Prostate gland (tissue), 2 donors: ENCODE measurements around the gene EXOSC7. TPM values are rescaled to one million over a fixed set of nuclear protein-coding genes. Genes with fewer than 3 reads are reported as not detected.

ENCODE experiments used
- DNase-seq: peaks from one replicate; pipeline ENCODE4 v3.0.0-alpha.2; 2019; ENCODE audit warnings: low spot score
- H3K27ac ChIP-seq, 2 donors: fragments of 200-600 bp; sonication (generic); 2 replicates each; pipeline ENCODE4 v1.5.1; 2017 to 2019
- H3K27me3 ChIP-seq: fragments of 200-600 bp; sonication (generic); replicated peaks from 2 replicates; pipeline ENCODE4 v1.5.1; 2019; ENCODE audit not compliant: insufficient read depth
- H3K36me3 ChIP-seq, 2 donors: fragments of 200-600 bp; sonication (generic); 1 replicate in 1 of 2; 2 replicates in 1 of 2; pipeline versions ENCODE4 v1.5.1 to v1.8.1; 2017 to 2019
- H3K4me1 ChIP-seq: fragments of 200-600 bp; sonication (generic); replicated peaks from 2 replicates; pipeline ENCODE4 v1.5.1; 2019
- H3K4me3 ChIP-seq, 2 donors: fragments of 200-600 bp; sonication (generic); 2 replicates each; pipeline ENCODE4 v1.5.1; 2017 to 2019
- H3K9me3 ChIP-seq: fragments of 200-600 bp; sonication (generic); 2 replicates; pipeline ENCODE4 v1.5.1; 2017
- POLR2A ChIP-seq: fragments of 450-650 bp; IDR thresholded peaks from one replicate; pipeline ENCODE4 v1.6.1; 2016; ENCODE audit warnings: antibody characterized with exemption, mild to moderate bottlenecking
- POLR2AphosphoS5 ChIP-seq: sonication (generic); formaldehyde crosslinking; IDR thresholded peaks from one replicate; pipeline ENCODE4 v1.6.1; 2017; ENCODE audit warnings: antibody characterized with exemption
- WGBS: methylation state at CpG from one replicate; pipeline ENCODE4 v1.1.5; 2018; 5-methylcytosine and 5-hydroxymethylcytosine counted together
- intact Hi-C: fragments of 100-400 bp; cut with DNase I; formaldehyde crosslinking; loops from one replicate; pipeline ENCODE4 v1.14.2; 2022
- total RNA-seq, 2 donors: library from RNA; depleted of rRNA; stranded (reverse); fragments of >200 nt; gene quantifications; one replicate each; pipeline ENCODE4 v1.1.0, GENCODE V29; 2016
- TF ChIP-seq, protein P1 (sequence below), 4 experiments: fragments of 200-600 bp in 2 of 4; fragments of 450-650 bp in 2 of 4; sonication (generic) in 2 of 4; IDR thresholded peaks; 1 replicate in 3 of 4; 2 replicates in 1 of 4; pipeline ENCODE4 v1.5.1; 2016 to 2019; ENCODE audit warnings: antibody characterized with exemption in 4 of 4, mild to moderate bottlenecking in 2 of 4, moderate library complexity in 2 of 4

Gene EXOSC7
- total RNA-seq, 2 donors from 2014 or later = 55.2 to 56.2 TPM

DNA sequence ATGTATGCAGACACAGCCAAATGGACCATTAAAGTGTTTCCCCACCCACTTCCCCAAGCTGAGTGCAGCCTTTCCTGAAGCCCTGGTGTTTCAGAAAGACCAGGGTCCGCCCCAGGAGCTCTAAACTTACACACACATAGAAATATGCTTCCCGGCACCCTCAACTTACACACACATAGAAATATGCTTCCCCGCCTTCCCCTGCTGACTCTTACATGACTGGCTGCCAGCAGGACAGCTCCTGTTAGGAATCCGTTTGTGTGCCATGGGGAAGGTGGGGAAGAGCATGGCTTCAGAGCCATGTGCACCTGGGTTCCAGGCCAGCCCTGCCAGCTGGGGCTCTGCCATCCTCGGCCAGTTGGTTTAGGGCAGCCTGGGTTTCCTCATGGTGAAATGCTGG, 53.6 kb downstream of the EXOSC7 start:
- Histone ChIP-seq H3K27me3 (no peaks in the 10 kb centered on the region), H3K36me3 (no peaks in the 10 kb centered on the region), H3K9me3 (no peaks in the 10 kb centered on the region), H3K27ac (no peak overlapping the region), H3K4me3 (no peak overlapping the region), H3K4me1 (no peaks in the 10 kb centered on the region)
- DNase-seq = no peak
- 69% methylated on average over 5 of the region's 5 CpGs for WGBS
- TF ChIP-seq POLR2A (no peak), POLR2AphosphoS5 (no peak)
- TF ChIP-seq, protein P1, sequence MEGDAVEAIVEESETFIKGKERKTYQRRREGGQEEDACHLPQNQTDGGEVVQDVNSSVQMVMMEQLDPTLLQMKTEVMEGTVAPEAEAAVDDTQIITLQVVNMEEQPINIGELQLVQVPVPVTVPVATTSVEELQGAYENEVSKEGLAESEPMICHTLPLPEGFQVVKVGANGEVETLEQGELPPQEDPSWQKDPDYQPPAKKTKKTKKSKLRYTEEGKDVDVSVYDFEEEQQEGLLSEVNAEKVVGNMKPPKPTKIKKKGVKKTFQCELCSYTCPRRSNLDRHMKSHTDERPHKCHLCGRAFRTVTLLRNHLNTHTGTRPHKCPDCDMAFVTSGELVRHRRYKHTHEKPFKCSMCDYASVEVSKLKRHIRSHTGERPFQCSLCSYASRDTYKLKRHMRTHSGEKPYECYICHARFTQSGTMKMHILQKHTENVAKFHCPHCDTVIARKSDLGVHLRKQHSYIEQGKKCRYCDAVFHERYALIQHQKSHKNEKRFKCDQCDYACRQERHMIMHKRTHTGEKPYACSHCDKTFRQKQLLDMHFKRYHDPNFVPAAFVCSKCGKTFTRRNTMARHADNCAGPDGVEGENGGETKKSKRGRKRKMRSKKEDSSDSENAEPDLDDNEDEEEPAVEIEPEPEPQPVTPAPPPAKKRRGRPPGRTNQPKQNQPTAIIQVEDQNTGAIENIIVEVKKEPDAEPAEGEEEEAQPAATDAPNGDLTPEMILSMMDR (IDR thresholded peaks at IDR 0.05) = no peak
- intact Hi-C loops = no loop called here

DNA sequence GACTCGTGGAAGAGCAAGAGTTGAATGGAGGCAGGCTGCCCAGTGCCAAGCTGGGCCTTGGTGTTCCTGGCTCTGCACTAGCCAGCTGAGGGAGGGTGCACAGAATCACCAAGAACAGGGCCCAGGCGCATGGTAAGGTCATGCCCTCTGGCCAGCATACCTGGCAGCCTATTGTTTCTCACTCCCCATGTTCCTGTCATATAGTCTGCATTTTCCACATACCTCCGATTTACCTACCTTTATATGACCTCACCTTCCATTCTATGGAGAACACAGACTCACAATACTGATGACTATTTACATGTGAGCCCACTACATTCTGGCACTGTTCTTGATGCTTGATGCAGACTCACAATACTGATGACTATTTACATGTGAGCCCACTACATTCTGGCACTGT, 55.5 kb downstream of the EXOSC7 start:
- no peaks in the 10 kb centered on the region for H3K9me3 ChIP-seq
- TF ChIP-seq POLR2A = no peak
- TF ChIP-seq, protein P1 (IDR thresholded peaks at IDR 0.05) = no peak
- no peak for TF ChIP-seq POLR2AphosphoS5
- WGBS = 81% methylated on average over 3 of the region's 3 CpGs
- H3K4me1 ChIP-seq = no peaks in the 10 kb centered on the region
- H3K27ac ChIP-seq = no peak overlapping the region
- H3K36me3 ChIP-seq = no peaks in the 10 kb centered on the region
- no peak overlapping the region for H3K4me3 ChIP-seq
- intact Hi-C loops = no loop called here
- DNase-seq = no peak
- H3K27me3 ChIP-seq = no peaks in the 10 kb centered on the region

DNA sequence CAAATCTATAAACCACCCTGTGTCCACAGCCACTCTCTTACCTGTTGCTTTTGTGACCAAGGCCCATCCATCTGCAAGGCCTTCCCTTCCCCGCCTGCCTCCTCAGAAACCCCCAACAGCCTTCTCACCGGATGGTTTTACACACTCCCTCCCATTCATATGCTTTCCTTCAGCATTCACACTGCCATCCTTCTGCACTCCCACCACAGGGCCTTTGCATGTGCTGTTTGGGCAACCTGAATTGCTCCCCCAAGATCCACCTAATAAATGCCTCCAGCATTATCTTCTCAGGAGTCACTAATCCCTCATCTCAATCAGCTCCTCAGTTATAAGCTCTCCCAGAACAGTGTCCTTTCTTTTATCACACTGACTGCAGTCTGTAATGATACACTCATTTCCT, 56.1 kb downstream of the EXOSC7 start:
- intact Hi-C loops = no loop called here
- H3K9me3 ChIP-seq = no peaks in the 10 kb centered on the region
- H3K36me3 ChIP-seq = no peaks in the 10 kb centered on the region
- 94% methylated on average over 2 of the region's 2 CpGs for WGBS
- H3K27me3 ChIP-seq = no peaks in the 10 kb centered on the region
- DNase-seq = no peak
- no peaks in the 10 kb centered on the region for H3K4me1 ChIP-seq
- no peak overlapping the region for H3K4me3 ChIP-seq
- H3K27ac ChIP-seq = no peak overlapping the region
- TF ChIP-seq POLR2AphosphoS5 = no peak
- TF ChIP-seq POLR2A = no peak
- TF ChIP-seq, protein P1 (IDR thresholded peaks at IDR 0.05) = no peak

DNA sequence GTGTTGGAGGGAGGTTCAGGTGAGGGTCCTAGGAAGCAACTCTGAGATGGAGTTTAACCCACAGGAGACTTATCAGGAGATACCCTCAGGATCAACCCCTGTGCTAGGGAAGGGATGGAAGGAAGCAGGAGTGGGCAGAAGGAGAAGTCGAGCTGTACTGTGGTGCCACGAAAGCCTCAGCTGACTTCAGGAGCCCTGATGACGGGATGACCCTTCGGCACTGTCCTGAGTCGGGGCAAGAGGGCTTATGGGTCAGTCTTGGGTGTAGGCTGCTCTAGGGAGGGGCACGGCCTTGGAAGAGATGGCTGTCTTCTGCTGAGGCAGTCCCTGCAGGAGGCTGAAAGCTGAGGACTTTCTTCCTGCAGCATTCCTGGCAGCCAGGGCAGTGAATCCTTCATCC, 57.7 kb downstream of the EXOSC7 start:
- intact Hi-C loops = no loop called here
- no peak overlapping the region for H3K27ac ChIP-seq

More for the DNA sequence above, 57.7 kb downstream of the EXOSC7 start:
- no peak for DNase-seq
- H3K9me3 ChIP-seq = no peaks in the 10 kb centered on the region
- 68% methylated on average over 6 of the region's 6 CpGs for WGBS
- no peaks in the 10 kb centered on the region for H3K4me1 ChIP-seq
- TF ChIP-seq, protein P1 (IDR thresholded peaks at IDR 0.05) = no peak
- TF ChIP-seq POLR2AphosphoS5 (no peak), POLR2A (no peak)
- H3K36me3 ChIP-seq = no peaks in the 10 kb centered on the region
- H3K4me3 ChIP-seq = no peak overlapping the region
- no peaks in the 10 kb centered on the region for H3K27me3 ChIP-seq
